ENCODE results near the gene PLEKHO1. TPM values are rescaled to one million over a fixed set of nuclear protein-coding genes. Genes with fewer than 3 reads are reported as not detected.

Gene PLEKHO1
- total RNA-seq, 1 experiment from 2014 or later = 2.1 TPM

DNA sequence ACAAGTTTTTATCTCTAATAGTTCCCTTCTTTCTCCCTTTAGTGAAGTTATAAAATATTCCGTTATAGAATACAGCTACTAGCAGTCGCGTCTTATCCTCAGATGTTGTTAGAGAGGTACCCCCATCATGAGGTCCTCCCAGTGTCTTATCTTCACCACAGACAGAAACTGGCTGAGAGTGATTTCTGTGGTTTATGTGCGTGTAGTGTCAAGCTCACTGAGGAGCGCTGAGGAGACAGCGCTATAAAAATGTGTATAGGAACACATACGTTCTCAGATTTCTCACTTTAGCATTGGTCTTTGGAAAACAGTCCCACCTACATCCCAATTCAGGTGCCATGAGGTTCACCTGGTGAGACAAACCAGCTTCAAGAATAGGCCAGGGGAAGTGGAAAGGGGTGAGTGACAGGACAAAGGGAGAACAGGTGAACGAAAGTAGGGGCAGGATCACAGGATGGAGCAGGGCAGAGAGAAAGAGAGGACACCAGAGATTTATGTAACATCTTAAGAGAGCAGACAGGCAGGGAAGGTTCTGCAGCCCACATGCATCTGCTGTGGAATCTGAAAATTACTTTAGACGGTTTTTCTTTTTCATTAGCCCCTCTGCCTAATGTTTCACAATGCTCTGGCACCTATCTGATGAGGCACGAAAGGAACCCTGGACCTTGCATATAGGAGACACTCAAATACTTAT, 2.7 kb upstream of the PLEKHO1 start:
- Histone ChIP-seq H3K4me1 (no peaks in the 10 kb centered on the region), H3K36me3 (ENCODE audit: control insufficient read depth, insufficient read depth, low read length) (no peaks in the 10 kb centered on the region), H3K27me3 (replicated peaks; ENCODE audit: control insufficient read depth, insufficient read depth, low read length) (peaks cover 2% of the 10 kb centered on the region), H3K9me3 (no peaks in the 10 kb centered on the region), H3K4me3 (ENCODE audit: low read depth, low read length) (no peak overlapping the region)
- no peak overlapping the region for H3K4me3 Mint-ChIP-seq (ENCODE audit: unreplicated experiment)
- no peaks in the 10 kb centered on the region for H3K36me3 Mint-ChIP-seq (ENCODE audit: insufficient read depth, unreplicated experiment)
- DNase-seq = no peak
- H3K27ac Mint-ChIP-seq (ENCODE audit: unreplicated experiment) = no peak overlapping the region
- POLR2A ChIA-PET = no interaction called here
- CTCF ChIA-PET = no interaction called here
- intact Hi-C loops (cut with micrococcal nuclease; ENCODE audit: unreplicated experiment) = no loop called here
- H3K4me1 Mint-ChIP-seq (ENCODE audit: low read depth, unreplicated experiment) = no peaks in the 10 kb centered on the region
- TF ChIP-seq, protein P1, sequence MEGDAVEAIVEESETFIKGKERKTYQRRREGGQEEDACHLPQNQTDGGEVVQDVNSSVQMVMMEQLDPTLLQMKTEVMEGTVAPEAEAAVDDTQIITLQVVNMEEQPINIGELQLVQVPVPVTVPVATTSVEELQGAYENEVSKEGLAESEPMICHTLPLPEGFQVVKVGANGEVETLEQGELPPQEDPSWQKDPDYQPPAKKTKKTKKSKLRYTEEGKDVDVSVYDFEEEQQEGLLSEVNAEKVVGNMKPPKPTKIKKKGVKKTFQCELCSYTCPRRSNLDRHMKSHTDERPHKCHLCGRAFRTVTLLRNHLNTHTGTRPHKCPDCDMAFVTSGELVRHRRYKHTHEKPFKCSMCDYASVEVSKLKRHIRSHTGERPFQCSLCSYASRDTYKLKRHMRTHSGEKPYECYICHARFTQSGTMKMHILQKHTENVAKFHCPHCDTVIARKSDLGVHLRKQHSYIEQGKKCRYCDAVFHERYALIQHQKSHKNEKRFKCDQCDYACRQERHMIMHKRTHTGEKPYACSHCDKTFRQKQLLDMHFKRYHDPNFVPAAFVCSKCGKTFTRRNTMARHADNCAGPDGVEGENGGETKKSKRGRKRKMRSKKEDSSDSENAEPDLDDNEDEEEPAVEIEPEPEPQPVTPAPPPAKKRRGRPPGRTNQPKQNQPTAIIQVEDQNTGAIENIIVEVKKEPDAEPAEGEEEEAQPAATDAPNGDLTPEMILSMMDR (IDR thresholded peaks at IDR 0.05; ENCODE audit: insufficient read depth in 1 of 2, low read depth in 1 of 2, low read length in 1 of 2, severe bottlenecking in 1 of 2, unreplicated experiment in 1 of 2) = no peak
- BruUV-seq (replicated peaks) = no TSS peak
- H3K9me3 Mint-ChIP-seq (ENCODE audit: unreplicated experiment) = no peaks in the 10 kb centered on the region
- H3K27me3 Mint-ChIP-seq (ENCODE audit: insufficient read depth, unreplicated experiment) = peaks cover 2% of the 10 kb centered on the region

DNA sequence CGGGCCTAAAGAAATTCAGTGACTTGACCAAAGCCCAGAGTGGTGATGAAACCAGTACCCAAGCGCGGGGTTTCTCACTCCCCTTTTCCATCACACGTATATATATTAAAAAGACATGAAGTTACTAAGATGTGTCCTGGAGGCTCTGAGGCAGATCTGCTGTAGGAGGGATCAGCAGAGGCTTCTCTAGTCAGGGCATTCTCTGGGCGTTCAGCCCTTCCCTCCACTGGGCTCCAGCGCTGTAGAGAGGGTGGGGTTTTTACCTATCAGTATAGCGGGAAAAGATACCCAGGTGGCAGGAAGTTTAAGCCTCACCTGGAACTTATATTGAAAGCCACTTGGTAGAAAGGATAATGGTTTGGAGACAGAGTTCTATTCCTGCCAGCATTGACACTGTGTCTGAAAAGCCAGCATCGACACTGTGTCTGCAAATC, 862 bp upstream of the PLEKHO1 start:
- Histone ChIP-seq H3K36me3 (ENCODE audit: control insufficient read depth, insufficient read depth, low read length) (no peaks in the 10 kb centered on the region), H3K27me3 (replicated peaks; ENCODE audit: control insufficient read depth, insufficient read depth, low read length) (peaks cover 2% of the 10 kb centered on the region), H3K9me3 (no peaks in the 10 kb centered on the region), H3K4me1 (no peaks in the 10 kb centered on the region), H3K4me3 (ENCODE audit: low read depth, low read length) (peak overlapping the region; percentile 52)
- Mint-ChIP-seq H3K9me3 (ENCODE audit: unreplicated experiment) (no peaks in the 10 kb centered on the region), H3K27me3 (ENCODE audit: insufficient read depth, unreplicated experiment) (peaks cover 2% of the 10 kb centered on the region), H3K4me3 (ENCODE audit: unreplicated experiment) (peak overlapping the region; percentile 74), H3K4me1 (ENCODE audit: low read depth, unreplicated experiment) (no peaks in the 10 kb centered on the region), H3K27ac (ENCODE audit: unreplicated experiment) (no peak overlapping the region), H3K36me3 (ENCODE audit: insufficient read depth, unreplicated experiment) (no peaks in the 10 kb centered on the region)
- DNase-seq = no peak
- no TSS peak for BruUV-seq (replicated peaks)
- TF ChIP-seq, protein P1 (IDR thresholded peaks at IDR 0.05; ENCODE audit: insufficient read depth in 1 of 2, low read depth in 1 of 2, low read length in 1 of 2, severe bottlenecking in 1 of 2, unreplicated experiment in 1 of 2) = no peak
- CTCF ChIA-PET = no interaction called here
- POLR2A ChIA-PET = interaction anchor here (1.5 kb wide), 1 partner anchor 14 kb away, joined by 4 read pairs; no protein-coding TSS in a partner anchor
- intact Hi-C loops (cut with micrococcal nuclease; ENCODE audit: unreplicated experiment) = no loop called here

DNA sequence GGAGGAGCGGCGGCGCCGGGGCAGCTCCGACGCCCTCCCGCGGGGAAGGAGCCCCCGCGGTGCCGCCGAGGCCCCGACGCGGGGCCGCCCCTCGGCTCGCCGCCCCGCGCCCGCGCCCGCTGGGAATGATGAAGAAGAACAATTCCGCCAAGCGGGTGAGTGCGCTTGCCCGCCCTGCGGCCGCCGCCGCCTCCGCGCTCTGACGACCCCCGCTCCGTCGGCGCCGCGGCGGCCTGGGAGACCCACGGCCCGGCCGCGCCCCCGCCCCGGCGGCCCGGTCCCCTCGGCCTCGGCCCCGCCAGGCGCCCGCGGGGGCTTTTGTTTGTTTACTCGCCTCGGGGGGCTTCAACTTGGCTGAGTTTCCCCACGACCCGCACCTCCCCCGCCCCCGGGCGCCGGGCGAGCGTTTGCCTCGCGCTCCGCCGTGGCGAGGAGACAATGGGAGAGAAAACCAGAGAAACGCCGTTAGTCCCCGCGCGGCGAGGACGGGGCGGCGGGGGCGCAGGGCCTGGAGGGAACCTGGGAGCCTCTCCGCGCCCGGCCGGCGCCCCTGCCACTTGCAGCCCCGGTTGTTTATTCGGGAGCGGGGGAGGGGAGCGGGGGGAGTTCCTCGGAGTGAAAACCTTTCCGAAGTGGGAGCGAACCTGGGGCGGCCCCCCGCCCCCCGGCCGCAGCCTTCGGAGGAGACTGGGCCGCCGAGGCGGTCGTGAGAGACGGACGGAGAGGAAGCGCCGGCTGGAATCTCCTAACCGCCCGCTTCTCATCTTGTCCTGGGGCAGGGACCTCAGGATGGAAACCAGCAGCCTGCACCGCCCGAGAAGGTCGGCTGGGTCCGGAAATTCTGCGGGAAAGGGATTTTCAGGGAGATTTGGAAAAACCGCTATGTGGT, 661 bp downstream of the PLEKHO1 start:
- CTCF ChIA-PET = interaction anchor here (0.6 to 0.8 kb wide), 2 partner anchors 31 to 37 kb away, joined by 3 read pairs; no protein-coding TSS in a partner anchor

More for the DNA sequence above, 661 bp downstream of the PLEKHO1 start:
- Histone ChIP-seq H3K4me1 (no peaks in the 10 kb centered on the region), H3K9me3 (no peaks in the 10 kb centered on the region), H3K27me3 (replicated peaks; ENCODE audit: control insufficient read depth, insufficient read depth, low read length) (peaks cover 2% of the 10 kb centered on the region), H3K36me3 (ENCODE audit: control insufficient read depth, insufficient read depth, low read length) (no peaks in the 10 kb centered on the region), H3K4me3 (ENCODE audit: low read depth, low read length) (peak overlapping the region; percentile 52)
- POLR2A ChIA-PET = interaction anchor here (0.6 to 1.5 kb wide), 2 partner anchors 13 to 47 kb away, joined by 4 read pairs; no protein-coding TSS in a partner anchor
- no peak overlapping the region for H3K27ac Mint-ChIP-seq (ENCODE audit: unreplicated experiment)
- H3K9me3 Mint-ChIP-seq (ENCODE audit: unreplicated experiment) = no peaks in the 10 kb centered on the region
- no peaks in the 10 kb centered on the region for H3K36me3 Mint-ChIP-seq (ENCODE audit: insufficient read depth, unreplicated experiment)
- peak in 1 of 2 experiments; percentile 13 for DNase-seq
- no TSS peak for BruUV-seq (replicated peaks)
- peaks cover 2% of the 10 kb centered on the region for H3K27me3 Mint-ChIP-seq (ENCODE audit: insufficient read depth, unreplicated experiment)
- TF ChIP-seq, protein P1 (IDR thresholded peaks at IDR 0.05; ENCODE audit: insufficient read depth in 1 of 2, low read depth in 1 of 2, low read length in 1 of 2, severe bottlenecking in 1 of 2, unreplicated experiment in 1 of 2) = no peak
- peak overlapping the region; percentile 74 for H3K4me3 Mint-ChIP-seq (ENCODE audit: unreplicated experiment)
- no peaks in the 10 kb centered on the region for H3K4me1 Mint-ChIP-seq (ENCODE audit: low read depth, unreplicated experiment)
- intact Hi-C loops (cut with micrococcal nuclease; ENCODE audit: unreplicated experiment) = loop anchor here (1.0 kb wide), 1 partner anchor 19 kb away; no protein-coding TSS in a partner anchor

All from Caco-2 (cell line).